A549 (cell line): ENCODE data around the gene NUAK1.

Experiments
- CEBPB ChIP-seq, 2 experiments: fragments of >200 bp in 1 of 2; sonication (Bioruptor Twin) in 1 of 2; formaldehyde crosslinking in 1 of 2; IDR thresholded peaks; 2 replicates each; pipeline ENCODE4 v1.6.1; 2012 to 2016
- JUN ChIP-seq, 2 experiments: fragments of >200 bp; sonication (Bioruptor Twin); formaldehyde crosslinking; IDR thresholded peaks; 2 replicates in 1 of 2; 3 replicates in 1 of 2; pipeline ENCODE4 v1.6.1; 2016 to 2017
- NFE2L2 ChIP-seq: fragments of 150-350 bp; conservative IDR thresholded peaks from 2 replicates; pipeline ENCODE4 v1.6.1; 2014; ENCODE audit warnings: low read length
- POLR2A ChIP-seq: IDR thresholded peaks from 2 replicates; pipeline ENCODE4 v1.6.1; 2012; ENCODE audit warnings: mild to moderate bottlenecking, low read length
- RARB ChIP-seq: fragments of 250-450 bp; sonication (Bioruptor Pico); IDR thresholded peaks from 2 replicates; pipeline ENCODE4 v1.8.0; 2021; ENCODE audit warnings: mild to moderate bottlenecking, moderate library complexity
- RNF2 ChIP-seq: fragments of 200-600 bp; sonication (generic); IDR thresholded peaks from 2 replicates; pipeline ENCODE4 v1.6.1; 2016; ENCODE audit warnings: low read depth, mild to moderate bottlenecking, antibody characterized with exemption, moderate library complexity, borderline replicate concordance
- TF ChIP-seq, protein P1 (sequence below): fragments of 450-650 bp; IDR thresholded peaks from 2 replicates; pipeline ENCODE4 v1.6.1; 2014; ENCODE audit warnings: antibody characterized with exemption
- TF ChIP-seq, protein P2 (sequence below): IDR thresholded peaks from 2 replicates; pipeline ENCODE4 v1.6.1; 2012
- TF ChIP-seq, protein P3 (sequence below): fragments of >200 bp; sonication (Bioruptor Twin); formaldehyde crosslinking; IDR thresholded peaks from 3 replicates; pipeline ENCODE4 v1.5.1; 2016

DNA sequence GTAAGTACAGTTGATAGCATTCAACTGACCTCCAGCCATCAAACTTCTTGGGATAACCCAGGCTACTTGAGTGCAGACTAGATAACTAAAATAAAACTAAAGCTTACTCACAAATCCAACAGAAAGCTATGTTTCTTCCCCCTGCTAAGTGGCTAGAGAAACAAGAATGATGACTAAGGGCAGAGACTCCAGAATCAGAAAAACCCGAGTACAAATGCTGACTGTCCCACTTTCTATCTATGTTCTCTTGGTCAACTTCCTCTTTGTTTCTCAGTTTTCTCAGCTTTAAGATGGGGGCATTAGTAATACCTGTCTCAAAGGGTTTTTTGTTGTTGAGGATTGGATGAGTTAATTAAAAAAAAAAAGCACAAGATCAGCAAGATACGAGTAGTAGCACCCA, 6.1 kb upstream of the NUAK1 start:
- no peak for TF ChIP-seq RNF2
- TF ChIP-seq, protein P1, sequence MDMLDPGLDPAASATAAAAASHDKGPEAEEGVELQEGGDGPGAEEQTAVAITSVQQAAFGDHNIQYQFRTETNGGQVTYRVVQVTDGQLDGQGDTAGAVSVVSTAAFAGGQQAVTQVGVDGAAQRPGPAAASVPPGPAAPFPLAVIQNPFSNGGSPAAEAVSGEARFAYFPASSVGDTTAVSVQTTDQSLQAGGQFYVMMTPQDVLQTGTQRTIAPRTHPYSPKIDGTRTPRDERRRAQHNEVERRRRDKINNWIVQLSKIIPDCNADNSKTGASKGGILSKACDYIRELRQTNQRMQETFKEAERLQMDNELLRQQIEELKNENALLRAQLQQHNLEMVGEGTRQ: no peak
- no peak for TF ChIP-seq RARB (CRISPR knock-in tag)
- TF ChIP-seq JUN (IDR thresholded peaks at IDR 0.05): no peak
- TF ChIP-seq NFE2L2: no peak
- TF ChIP-seq, protein P2, sequence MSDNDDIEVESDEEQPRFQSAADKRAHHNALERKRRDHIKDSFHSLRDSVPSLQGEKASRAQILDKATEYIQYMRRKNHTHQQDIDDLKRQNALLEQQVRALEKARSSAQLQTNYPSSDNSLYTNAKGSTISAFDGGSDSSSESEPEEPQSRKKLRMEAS: no peak
- TF ChIP-seq, protein P3, sequence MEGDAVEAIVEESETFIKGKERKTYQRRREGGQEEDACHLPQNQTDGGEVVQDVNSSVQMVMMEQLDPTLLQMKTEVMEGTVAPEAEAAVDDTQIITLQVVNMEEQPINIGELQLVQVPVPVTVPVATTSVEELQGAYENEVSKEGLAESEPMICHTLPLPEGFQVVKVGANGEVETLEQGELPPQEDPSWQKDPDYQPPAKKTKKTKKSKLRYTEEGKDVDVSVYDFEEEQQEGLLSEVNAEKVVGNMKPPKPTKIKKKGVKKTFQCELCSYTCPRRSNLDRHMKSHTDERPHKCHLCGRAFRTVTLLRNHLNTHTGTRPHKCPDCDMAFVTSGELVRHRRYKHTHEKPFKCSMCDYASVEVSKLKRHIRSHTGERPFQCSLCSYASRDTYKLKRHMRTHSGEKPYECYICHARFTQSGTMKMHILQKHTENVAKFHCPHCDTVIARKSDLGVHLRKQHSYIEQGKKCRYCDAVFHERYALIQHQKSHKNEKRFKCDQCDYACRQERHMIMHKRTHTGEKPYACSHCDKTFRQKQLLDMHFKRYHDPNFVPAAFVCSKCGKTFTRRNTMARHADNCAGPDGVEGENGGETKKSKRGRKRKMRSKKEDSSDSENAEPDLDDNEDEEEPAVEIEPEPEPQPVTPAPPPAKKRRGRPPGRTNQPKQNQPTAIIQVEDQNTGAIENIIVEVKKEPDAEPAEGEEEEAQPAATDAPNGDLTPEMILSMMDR: no peak
- TF ChIP-seq POLR2A: no peak
- TF ChIP-seq CEBPB (IDR thresholded peaks at IDR 0.05): no peak
